Omental fat pad (tissue), 4 donors: ENCODE measurements around the gene S100A11. TPM values are rescaled to one million over a fixed set of nuclear protein-coding genes. Genes with fewer than 3 reads are reported as not detected.

ENCODE experiments used
- ATAC-seq: fragments of 150-250 bp; one replicate; pipeline ENCODE4 v1.9.1; 2016; ENCODE audit warnings: mild to moderate bottlenecking, moderate library complexity; ENCODE audit not compliant: low FRiP score
- DNase-seq: peaks from one replicate; pipeline ENCODE4 v3.0.0-alpha.2; 2019; ENCODE audit warnings: low spot score
- total RNA-seq, 4 donors: library from RNA; depleted of rRNA; stranded (reverse); fragments of >200 nt; gene quantifications; one replicate each; pipeline ENCODE4 v1.1.0, GENCODE V29; 2016
- TF ChIP-seq, protein P1 (sequence below), 3 donors: fragments of 450-650 bp; IDR thresholded peaks; one replicate each; pipeline ENCODE4 v1.5.1; 2016 to 2017; ENCODE audit warnings: antibody characterized with exemption in 3 of 3, mild to moderate bottlenecking in 3 of 3, moderate library complexity in 2 of 3

The S100A11 gene
- total RNA-seq, 4 donors from 2014 or later: 211 to 389 (median 295) TPM

DNA sequence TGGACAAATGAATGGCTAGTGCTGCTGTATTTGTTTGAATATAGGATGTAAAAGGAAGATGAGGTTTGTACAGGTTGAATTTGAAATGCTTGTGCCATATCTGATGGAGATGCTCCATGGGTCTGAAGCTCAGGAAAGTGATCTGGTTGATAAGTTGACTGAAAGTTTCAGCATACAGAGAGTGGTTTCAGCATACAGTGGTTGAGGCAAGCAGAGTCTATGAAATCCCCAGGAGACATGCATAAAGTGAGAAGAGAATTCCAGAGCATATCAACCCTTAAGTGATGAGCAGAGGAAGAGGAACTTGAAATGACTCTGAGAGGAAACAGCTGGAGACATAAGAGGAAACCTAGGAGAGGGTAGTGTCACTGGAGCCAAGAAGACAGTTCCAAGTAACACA is 30.3 kb upstream of the S100A11 start:
- TF ChIP-seq, protein P1, sequence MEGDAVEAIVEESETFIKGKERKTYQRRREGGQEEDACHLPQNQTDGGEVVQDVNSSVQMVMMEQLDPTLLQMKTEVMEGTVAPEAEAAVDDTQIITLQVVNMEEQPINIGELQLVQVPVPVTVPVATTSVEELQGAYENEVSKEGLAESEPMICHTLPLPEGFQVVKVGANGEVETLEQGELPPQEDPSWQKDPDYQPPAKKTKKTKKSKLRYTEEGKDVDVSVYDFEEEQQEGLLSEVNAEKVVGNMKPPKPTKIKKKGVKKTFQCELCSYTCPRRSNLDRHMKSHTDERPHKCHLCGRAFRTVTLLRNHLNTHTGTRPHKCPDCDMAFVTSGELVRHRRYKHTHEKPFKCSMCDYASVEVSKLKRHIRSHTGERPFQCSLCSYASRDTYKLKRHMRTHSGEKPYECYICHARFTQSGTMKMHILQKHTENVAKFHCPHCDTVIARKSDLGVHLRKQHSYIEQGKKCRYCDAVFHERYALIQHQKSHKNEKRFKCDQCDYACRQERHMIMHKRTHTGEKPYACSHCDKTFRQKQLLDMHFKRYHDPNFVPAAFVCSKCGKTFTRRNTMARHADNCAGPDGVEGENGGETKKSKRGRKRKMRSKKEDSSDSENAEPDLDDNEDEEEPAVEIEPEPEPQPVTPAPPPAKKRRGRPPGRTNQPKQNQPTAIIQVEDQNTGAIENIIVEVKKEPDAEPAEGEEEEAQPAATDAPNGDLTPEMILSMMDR (IDR thresholded peaks at IDR 0.05): no peak
- ATAC-seq: no peak
- no peak for DNase-seq

DNA sequence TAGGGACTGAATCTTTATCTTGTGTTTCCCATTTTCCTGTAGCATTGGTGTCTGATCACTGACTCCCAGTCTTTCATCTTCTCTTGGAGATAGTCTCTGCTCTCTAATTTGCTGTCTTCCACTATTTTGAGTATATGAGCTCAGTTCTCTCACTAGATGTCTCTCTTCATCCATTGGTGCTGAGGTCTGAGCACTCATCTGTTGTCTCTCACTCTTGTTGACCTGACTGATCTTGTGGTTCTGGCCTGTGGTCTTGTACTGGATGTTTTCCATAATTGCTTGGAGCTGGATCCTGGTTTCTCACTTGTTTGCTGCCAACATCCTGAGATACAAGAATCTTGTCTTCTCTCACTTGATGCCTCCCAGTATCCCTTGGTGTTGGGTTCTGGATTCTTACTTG is 25.1 kb upstream of the S100A11 start:
- TF ChIP-seq, protein P1 (IDR thresholded peaks at IDR 0.05): no peak
- ATAC-seq (no peak), DNase-seq (no peak)

DNA sequence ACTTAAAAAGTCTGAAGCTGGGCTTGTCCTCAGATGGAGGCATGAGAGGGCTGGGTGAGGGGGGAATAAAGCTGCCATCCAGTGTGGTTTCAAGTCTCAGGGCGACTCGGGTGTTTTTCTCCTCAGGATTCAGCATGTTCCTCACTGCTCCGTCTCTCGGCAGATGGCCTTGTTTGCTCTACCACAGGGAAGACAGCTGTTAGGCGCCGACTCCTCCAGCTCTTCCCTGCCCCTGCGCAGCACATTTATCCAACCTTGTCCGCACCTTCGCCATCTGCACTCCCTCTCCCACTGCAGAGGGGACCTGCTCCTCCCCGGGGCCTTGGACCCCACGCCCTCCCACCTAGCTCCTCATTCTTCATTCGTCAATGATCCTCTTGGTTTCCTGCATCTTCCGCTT is 16.6 kb upstream of the S100A11 start:
- DNase-seq (no peak), ATAC-seq (no peak)
- TF ChIP-seq, protein P1 (IDR thresholded peaks at IDR 0.05): no peak

DNA sequence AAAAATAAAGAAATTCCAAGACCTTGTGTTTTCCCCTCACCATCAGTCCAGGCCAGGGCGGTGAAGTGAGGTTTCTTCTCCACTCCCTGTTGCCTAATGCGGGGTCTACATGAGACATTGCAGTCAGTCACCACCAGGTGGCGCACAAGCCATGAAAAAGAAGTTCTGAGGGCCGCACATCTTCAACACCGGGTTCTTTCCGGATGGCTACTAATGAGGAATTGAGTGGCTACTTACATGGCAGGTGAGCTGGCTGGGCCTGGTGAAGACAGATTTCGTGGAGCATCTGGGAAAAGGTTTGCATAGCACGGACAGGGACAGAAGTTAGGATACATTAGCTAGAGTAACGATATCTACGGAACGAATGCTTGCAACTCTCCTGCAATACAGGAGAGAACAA is 15.8 kb upstream of the S100A11 start:
- no peak for ATAC-seq

DNA sequence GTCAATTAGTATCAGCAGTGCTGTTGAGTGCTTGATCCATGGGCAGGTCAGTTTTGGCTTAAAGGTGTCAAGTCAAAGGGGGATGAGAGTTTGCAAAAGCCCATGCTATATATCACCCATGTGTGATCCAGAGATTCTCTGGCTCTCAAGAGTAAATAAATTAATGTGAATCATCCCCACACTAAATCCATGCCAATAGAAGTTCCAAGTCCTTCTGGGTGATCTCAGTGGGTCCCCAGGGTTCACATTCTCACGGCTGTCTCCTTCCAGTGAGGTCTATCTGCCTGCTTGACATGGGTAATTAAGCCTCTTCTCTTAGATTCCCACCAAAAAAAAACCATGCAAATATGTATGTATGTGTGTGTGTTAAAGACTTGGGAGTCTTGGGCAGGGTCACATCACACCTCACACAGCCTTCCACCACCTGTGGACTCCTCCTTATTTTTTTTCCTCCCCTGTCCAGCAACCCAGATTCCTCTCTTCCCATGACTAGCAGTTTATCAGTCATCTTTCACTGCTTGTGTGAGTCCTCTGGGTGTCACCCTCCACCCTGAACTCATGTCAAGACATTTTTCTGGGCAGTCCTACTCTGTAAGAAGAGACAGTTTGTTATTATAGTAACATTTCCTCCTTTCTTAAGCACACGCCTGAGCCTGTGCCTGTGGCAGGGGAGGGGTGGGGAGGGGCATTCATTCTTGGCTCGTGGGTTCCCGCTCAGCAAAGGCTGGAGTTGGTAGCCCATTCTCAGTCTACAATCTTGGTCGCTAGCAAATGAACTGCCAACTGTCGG is 14.3 kb upstream of the S100A11 start:
- ATAC-seq (no peak), DNase-seq (no peak)
- TF ChIP-seq, protein P1 (IDR thresholded peaks at IDR 0.05): no peak

More for the DNA sequence above, 15.8 kb upstream of the S100A11 start:
- TF ChIP-seq, protein P1 (IDR thresholded peaks at IDR 0.05): peak in 2 of 3 donors; percentile 54 to 82
- DNase-seq: peak; percentile 95

DNA sequence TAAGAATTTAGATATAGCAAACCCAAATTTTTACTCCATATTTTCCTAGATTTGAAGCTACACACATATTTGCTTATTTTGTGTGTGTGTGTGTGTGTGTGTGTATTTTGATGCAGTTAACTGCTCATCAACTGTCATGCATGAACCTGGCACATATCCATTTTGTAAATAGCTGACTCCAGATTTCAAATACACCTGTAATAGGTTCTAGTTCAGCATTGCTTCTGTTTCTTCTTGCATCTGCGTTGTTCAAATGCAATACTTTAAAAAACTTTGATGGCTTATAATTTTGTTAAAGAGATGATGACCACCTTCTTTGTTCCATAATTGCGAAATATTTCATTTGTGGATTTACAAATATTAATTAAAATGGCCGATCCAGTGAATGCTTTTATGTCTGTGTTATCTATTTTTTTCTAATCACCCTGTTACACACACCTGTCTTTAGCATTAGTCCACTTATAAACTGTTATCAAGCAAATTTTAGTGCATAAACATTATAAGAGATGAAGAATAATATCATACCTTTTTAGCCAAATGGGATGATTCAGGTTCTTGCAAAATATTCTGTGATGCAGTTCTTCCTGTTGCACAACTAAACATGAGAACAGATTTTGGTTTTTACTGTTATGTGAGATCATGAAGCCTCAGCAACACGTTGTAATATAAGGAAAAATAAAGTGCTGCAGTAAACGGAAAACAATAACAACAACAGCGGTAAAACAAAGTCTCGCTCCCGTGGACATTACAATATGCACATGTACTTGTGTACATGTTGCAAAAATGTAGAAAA is 12.7 kb upstream of the S100A11 start:
- TF ChIP-seq, protein P1 (IDR thresholded peaks at IDR 0.05): no peak
- no peak for ATAC-seq
- DNase-seq: no peak
